8988T (cell line): ENCODE data around the gene FLNA.
"Not testable (repeated sequence)": the region's sequence is repeated elsewhere in the genome, so short reads cannot be mapped to it uniquely, and the experiment has no call there.

ENCODE experiments used
- DNase-seq: peaks from one replicate; pipeline ENCODE4 v3.0.0; 2011

FLNA gene

GRCh38 chrX:154374313-154375155, at the start of gene FLNA:
Gene FLNA, minus strand, starts transcription at chrX:154374634. Its CDS starts 3,389 bp downstream, at chrX:154371245.
- no peak for DNase-seq

DNA sequence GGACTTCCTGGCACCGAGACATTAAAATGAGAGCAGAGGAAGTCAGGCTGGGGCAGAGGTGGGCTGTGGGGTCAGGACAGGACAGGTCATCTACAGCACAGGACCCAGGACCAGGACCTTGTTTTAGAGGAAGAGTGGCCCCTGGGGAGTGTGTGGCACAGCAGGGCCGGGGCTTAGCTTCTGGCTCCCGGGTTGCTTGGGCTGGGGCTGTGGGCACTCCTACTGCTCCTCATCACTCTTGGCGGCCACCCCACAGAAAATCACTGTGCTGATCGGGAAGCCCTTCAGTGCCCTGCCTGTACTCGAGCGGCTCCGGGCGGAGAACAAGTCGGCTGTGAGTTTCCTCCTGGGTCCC, 45.9 kb upstream of the FLNA start:
- no peak for DNase-seq

DNA sequence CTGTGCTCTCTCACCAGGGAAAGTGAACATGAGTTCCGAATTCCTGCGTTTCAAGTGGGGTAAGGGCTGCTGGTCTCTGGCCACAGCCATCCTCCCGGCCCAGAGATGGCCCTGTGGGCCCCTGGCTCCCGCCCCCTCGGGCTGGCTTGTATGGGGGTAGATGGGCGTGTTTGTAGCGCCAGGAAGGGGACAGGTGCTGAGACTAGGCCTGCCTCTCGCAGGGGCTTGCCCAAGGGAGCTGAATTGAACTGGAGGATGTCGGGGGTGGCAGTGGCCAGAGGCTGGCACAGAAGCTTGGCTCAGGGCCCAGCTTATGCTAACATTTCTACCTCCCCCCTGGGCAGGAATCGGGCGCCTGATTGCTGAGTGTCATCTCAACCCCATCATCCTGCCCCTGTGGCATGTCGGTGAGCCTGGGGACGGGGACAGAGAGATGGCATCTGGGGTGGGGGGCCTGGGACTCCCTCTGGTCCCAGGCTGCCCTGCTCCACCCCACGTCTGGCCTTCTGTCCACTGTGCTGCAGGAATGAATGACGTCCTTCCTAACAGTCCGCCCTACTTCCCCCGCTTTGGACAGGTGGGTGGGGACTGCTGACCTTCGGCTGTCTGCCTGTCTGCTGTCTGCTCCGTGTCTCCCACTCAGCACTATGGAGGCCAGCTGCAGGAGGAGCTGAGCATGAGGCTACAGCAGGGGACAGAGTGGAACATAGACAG, 45.4 kb upstream of the FLNA start:
- DNase-seq, result no peak

DNA sequence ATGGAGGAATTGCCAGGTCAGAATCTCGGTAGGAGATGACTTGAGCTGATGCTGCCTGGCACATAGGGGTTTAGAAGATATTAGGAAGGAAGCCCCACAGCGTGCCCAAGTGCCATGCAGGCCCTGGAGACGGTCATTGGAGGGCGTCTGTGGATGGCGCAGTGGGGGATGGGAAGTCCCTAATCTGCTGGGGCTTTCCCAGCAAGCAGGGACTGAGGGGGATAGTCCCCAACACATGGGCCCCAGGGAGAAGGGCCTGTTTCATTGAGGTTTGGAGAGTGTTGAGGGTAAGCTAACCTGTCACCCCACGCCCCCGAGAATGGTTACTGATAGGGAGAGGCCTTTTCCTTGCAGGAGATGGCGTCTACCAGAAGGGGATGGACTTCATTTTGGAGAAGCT, 44.8 kb upstream of the FLNA start:
- DNase-seq, result no peak

- DNase-seq, result no peak
Measured at GRCh38 chrX:154417157-154417556, 42.7 kb upstream of the FLNA start.

DNA sequence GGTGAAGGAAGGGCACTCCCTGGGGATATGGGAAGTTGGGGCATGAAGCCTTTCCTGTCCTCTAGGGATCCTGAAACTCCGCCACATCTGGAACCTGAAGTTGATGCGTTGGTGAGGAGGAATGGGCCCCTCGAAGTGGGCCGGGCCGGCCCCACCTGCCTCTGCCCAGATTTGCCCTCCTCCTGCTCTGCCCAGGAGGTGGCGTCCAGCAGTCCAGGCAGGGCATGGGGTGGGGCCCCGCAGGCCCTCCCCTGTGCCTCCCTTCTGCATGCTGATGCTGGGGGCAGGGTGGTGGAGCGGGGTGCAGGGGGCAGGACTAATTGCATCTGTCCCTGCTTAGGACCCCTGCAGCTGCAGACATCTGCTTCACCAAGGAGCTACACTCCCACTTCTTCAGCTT, 38.7 kb upstream of the FLNA start:
- no peak for DNase-seq

GRCh38 chrX:154412468-154412867, 38.0 kb upstream of the FLNA start:
- DNase-seq, result no peak

- DNase-seq, result no peak
Measured at GRCh38 chrX:154411981-154412340, 37.5 kb upstream of the FLNA start.

DNA sequence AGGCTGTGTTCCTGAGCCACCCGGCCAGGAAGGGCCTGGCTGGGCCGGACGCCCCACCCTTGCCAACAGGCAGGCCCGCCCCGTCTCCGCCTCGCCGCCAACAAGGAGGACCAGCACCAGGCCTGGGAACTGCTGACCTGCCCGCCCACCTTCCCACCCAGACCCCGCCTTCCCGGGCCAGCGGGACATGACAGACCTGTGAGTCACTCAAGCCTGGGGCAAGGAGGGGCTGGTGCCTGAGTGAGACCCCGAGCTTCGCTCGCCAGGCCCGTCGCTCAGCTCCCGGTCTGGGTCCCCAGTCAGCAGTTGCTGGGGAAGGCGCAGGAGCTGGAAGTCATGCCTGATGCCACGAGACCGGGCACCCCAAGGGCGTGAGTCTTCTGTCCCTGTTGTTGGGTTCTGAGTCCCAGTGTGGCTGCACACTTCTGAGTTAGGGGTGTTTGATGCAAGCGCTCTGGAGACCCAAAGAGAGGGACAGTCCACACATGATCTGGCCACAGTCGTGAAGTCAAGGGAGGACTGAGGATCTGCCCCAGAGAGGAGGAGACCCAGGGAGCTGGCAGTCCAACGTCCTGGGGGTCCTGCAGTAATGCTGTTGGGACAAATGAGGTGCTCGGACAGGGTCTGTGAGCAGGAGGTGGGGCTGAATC, 34.9 kb upstream of the FLNA start, which contains the start of gene DNASE1L1:
Gene DNASE1L1 (minus strand): TSS at position 33 of the 650 bp plus-strand sequence. CDS start 3,686 bp downstream, outside the sequence.
- peak; percentile 78 for DNase-seq

GRCh38 chrX:154408659-154409221, 34.3 kb upstream of the FLNA start:
- DNase-seq, result no peak

DNA sequence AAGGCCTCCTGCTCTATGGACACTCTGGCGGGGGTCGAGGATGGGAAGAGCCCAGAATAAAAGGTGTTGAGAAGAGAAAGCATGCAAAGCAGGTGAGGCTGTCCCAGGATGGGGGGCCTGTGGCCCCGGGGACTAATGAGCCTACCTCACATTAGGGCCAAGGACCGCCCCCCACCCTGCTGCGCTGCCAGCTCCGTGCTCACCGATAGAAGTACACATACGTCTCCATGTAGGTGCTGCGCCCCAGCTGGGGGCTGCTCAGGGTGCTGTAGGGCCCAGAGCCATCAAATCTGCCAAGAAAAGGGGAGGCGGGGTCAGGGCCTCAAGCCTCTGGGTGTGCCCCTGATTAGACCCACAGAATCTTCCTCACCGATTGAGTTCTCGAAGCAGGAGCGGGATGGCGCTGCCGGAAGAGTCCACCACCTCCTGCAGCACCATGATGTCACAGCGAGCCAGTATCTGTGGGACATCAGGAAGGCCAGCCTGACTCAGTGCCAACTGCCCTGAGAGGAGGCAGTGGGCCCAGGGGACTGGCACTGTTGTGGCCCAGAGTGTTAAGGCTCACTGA, 30.3 kb upstream of the FLNA start:
- DNase-seq, result no peak

GRCh38 chrX:154403858-154404257, 29.4 kb upstream of the FLNA start:
- DNase-seq, result no peak

DNA sequence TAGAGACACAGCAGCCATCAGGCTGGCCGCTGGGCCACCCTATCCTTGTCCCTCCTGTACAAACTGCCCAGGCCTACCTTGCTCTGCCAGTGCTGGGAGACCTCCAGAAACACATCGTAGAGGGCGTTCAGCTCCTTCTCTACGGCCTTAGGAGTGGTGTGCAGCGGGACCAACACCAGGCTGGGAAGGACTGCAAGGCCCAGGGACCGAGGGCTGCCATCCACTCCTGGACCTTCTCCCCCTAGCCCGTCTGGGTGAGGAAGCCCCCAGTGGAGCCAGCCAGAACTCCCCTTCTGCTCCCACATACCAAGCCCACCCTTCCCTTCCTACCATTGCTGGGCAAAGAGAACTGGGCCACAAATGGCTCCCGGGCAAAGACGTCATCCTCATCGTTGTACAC, 28.8 kb upstream of the FLNA start:
- no peak for DNase-seq

- DNase-seq, result no peak
Measured at GRCh38 chrX:154402622-154403127, 28.2 kb upstream of the FLNA start.

GRCh38 chrX:154401918-154402621, 27.6 kb upstream of the FLNA start:
- no peak for DNase-seq

DNA sequence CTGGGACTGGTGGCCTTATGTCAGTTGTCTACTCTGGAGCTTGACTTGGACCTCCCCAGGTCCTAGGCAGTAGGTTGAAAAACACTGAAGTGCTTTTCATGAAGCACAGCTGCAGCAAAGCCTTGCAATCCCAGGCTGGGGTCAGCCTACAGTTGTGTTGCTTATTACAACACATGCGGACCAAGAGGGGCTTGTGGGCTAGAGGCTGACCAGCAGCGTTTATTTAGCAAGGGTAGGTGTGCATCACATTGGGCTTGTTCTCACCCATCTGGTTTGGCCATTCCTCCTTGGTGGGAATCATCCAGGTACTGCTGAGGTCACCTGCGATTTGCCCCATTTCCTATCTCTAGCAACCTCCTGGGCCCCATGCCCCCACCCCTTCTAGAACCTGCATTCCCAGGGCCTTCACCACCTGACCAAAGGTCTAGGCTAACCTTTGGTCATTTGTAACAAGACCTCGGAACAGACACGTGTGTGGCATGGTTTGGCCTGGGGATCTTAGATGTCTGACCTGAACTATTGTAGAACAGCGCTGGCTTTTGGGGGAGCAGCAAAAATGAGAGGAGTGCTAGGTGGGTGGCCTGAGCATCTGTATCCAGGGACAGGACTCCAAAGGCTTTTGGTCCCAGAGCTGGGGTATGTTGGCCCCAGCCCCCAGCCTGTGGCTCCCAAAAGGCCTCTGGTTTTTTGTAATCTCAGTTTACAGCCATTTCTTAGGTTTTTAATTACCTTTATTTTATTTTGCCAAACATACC, 26.8 kb upstream of the FLNA start:
- DNase-seq, result no peak

DNA sequence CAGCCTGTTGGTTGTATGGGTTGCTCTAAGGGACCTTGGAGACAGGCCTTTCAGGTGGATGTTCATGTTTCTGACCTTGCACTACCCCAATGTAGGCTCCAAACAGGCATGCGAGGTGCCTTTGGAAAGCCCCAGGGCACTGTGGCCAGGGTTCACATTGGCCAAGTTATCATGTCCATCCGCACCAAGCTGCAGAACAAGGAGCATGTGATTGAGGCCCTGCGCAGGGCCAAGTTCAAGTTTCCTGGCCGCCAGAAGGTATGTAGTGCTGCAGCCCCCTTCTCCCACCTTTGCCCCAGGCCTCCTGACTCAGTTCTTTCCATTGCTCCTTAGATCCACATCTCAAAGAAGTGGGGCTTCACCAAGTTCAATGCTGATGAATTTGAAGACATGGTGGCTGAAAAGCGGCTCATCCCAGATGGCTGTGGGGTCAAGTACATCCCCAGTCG, 26.0 kb upstream of the FLNA start:
- not testable (repeated sequence) for DNase-seq

DNA sequence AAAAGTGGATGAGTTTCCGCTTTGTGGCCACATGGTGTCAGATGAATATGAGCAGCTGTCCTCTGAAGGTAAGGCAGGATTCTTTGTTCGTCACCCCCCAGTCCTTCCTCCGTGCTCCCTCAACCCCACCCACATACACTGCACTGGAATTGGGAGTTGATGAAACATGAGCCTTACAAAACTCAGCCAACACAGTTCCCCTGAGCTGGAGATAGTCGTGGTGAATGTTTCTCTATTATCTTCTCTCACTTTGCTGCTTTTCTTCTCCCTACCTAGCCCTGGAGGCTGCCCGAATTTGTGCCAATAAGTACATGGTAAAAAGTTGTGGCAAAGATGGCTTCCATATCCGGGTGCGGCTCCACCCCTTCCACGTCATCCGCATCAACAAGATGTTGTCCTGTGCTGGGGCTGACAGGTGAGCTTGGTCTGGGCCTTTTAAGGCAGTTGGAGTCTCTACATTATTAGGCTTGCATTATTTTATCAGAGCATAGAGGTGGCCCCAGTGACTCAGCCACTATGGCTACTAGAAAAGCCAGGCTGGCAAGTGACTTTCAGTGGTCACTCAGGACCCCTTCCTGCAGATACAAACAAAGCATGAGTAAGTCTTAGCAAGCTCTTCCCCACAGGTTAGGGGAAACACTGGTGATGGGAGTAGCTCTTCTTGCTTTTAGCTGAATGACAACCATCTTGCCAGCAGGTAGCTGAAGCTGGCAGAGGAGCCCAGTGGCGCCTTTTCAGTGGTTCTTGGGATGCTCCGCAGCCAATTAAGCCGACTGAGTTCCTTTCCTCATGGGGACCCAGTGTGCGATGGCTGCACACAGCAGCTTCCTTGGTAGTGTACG, 25.3 kb upstream of the FLNA start:
- no peak for DNase-seq

GRCh38 chrX:154398668-154399526, 24.5 kb upstream of the FLNA start:
- DNase-seq, result no peak
